DOHH2 (cell line): ENCODE measurements around the gene CHP1.

ENCODE experiments used
- H3F3A ChIP-seq: fragments of 200-600 bp; sonication (generic), shearing (Covaris generic); 2 replicates; pipeline ENCODE4 v1.6.0; 2016; ENCODE audit warnings: antibody characterized with exemption, mild to moderate bottlenecking; ENCODE audit not compliant: control insufficient read depth, insufficient read depth
- H3K27ac ChIP-seq: fragments of 200-600 bp; sonication (generic); 2 replicates; pipeline ENCODE4 v1.5.1; 2014; ENCODE audit warnings: low read depth, mild to moderate bottlenecking, low read length, moderate library complexity
- H3K27me3 ChIP-seq: fragments of 200-600 bp; sonication (generic); 2 replicates; pipeline ENCODE4 v1.6.1; 2014; ENCODE audit warnings: mild to moderate bottlenecking, low read length, mixed read lengths; ENCODE audit not compliant: control insufficient read depth
- H3K36me3 ChIP-seq: fragments of 200-600 bp; sonication (generic); 2 replicates; pipeline ENCODE4 v1.6.1; 2014; ENCODE audit warnings: mild to moderate bottlenecking, low read length, moderate library complexity, mixed read lengths; ENCODE audit not compliant: control insufficient read depth
- H3K4me1 ChIP-seq: fragments of 200-600 bp; sonication (generic); 2 replicates; pipeline ENCODE4 v1.6.1; 2014; ENCODE audit warnings: mild to moderate bottlenecking, low read length, mixed read lengths; ENCODE audit not compliant: control insufficient read depth
- H3K4me2 ChIP-seq: fragments of 200-600 bp; sonication (generic); 2 replicates; pipeline ENCODE4 v1.6.0; 2014; ENCODE audit warnings: mild to moderate bottlenecking, low read length, moderate library complexity
- H3K4me3 ChIP-seq: fragments of 200-600 bp; sonication (generic); 2 replicates; pipeline ENCODE4 v1.5.1; 2014; ENCODE audit warnings: mild to moderate bottlenecking, low read length, mixed read lengths
- H3K79me2 ChIP-seq: fragments of 200-600 bp; sonication (generic); 2 replicates; pipeline ENCODE4 v1.6.1; 2014; ENCODE audit warnings: mild to moderate bottlenecking, low read length, mixed read lengths; ENCODE audit not compliant: control insufficient read depth
- H3K9me2 ChIP-seq: fragments of 200-600 bp; sonication (generic); replicated peaks from 2 replicates; pipeline ENCODE4 v1.6.1; 2014; ENCODE audit warnings: mild to moderate bottlenecking, low read length, mixed read lengths; ENCODE audit not compliant: control insufficient read depth
- H3K9me3 ChIP-seq: fragments of 200-600 bp; sonication (generic); 2 replicates; pipeline ENCODE4 v1.6.1; 2014; ENCODE audit warnings: antibody characterized with exemption, low read length, mixed read lengths; ENCODE audit not compliant: control insufficient read depth, insufficient read depth
- H4K20me1 ChIP-seq: fragments of 200-600 bp; sonication (generic); 2 replicates; pipeline ENCODE4 v1.6.0; 2014; ENCODE audit warnings: low read depth, mild to moderate bottlenecking, antibody characterized with exemption, low read length, moderate library complexity; ENCODE audit not compliant: control insufficient read depth, insufficient read depth
- EZH2phosphoT487 ChIP-seq: fragments of 200-600 bp; sonication (generic); IDR thresholded peaks from 2 replicates; pipeline ENCODE4 v1.6.1; 2017; ENCODE audit warnings: borderline replicate concordance, mild to moderate bottlenecking, antibody characterized with exemption, low read length, moderate library complexity, mixed read lengths
- TF ChIP-seq, protein P1 (sequence below): fragments of 200-600 bp; sonication (generic); IDR thresholded peaks from one replicate; pipeline ENCODE4 v1.5.1; 2014; ENCODE audit warnings: antibody characterized with exemption, mild to moderate bottlenecking, low read depth, low read length; ENCODE audit not compliant: poor library complexity, severe bottlenecking

CHP1 gene

DNA sequence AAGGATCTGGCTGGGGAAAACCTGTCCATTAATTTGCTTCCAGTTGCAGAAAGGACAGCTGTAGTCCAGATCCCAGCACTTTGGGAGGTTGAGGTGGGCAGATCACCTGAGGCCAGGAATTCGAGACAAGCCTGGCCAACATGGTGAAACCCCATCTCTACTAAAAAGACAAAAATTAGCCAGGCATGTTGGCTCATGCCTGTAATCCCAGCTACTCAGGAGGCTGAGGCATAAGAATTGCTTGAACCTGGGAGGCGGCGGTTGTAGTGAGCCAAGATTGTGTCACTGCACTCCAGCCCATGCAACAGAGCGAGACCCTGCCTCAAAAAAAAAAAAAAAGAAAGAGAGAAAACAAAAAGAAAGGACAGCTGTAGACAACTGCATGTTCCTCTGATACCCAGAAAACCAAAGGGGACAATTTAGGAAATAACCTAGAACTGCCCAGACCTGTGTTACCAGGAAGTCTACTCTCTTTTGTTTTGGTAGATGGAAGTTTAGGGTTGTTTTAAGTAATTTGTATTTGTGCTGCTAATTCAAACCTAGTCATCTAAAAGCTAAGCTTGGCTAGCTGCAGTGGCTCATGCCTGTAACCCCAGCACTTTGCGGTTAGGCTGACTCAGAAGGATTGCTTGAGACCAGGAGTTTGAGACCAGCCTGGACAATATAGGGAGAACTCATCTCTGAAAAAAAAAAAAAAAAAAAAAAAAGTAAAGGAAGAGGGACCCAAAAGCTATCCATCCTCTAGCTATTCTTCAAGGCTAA is 23.2 kb upstream of the CHP1 start:
- Histone ChIP-seq H3K36me3 (no peaks in the 10 kb centered on the region), H3K9me2 (no peaks in the 10 kb centered on the region), H3K79me2 (no peaks in the 10 kb centered on the region), H3K27me3 (peaks cover 7% of the 10 kb centered on the region; the same call in 1 of the 2 replicates), H3K4me3 (no peak overlapping the region), H4K20me1 (no peaks in the 10 kb centered on the region), H3F3A (no peaks in the 10 kb centered on the region), H3K9me3 (no peaks in the 10 kb centered on the region), H3K4me1 (no peaks in the 10 kb centered on the region), H3K27ac (no peak overlapping the region), H3K4me2 (no peak overlapping the region)
- TF ChIP-seq EZH2phosphoT487: no peak
- TF ChIP-seq, protein P1, sequence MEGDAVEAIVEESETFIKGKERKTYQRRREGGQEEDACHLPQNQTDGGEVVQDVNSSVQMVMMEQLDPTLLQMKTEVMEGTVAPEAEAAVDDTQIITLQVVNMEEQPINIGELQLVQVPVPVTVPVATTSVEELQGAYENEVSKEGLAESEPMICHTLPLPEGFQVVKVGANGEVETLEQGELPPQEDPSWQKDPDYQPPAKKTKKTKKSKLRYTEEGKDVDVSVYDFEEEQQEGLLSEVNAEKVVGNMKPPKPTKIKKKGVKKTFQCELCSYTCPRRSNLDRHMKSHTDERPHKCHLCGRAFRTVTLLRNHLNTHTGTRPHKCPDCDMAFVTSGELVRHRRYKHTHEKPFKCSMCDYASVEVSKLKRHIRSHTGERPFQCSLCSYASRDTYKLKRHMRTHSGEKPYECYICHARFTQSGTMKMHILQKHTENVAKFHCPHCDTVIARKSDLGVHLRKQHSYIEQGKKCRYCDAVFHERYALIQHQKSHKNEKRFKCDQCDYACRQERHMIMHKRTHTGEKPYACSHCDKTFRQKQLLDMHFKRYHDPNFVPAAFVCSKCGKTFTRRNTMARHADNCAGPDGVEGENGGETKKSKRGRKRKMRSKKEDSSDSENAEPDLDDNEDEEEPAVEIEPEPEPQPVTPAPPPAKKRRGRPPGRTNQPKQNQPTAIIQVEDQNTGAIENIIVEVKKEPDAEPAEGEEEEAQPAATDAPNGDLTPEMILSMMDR: no peak

DNA sequence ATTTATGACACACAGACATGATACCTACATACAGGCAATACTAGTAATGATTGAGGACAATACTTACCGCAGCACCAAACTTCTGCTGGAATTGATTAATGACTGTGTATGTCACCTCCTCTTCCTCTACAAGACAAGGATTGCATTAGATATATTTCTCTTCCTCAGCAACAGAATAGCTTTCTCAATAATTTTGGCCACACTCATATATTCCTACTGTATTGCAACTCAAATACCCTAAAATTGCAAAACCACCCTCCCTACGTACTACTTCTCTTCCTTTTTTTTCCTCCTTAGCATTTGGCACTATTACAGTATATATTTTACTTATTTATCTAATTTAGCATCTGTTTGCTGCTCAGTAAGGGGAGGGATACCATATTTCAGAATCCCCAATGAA is 15.4 kb upstream of the CHP1 start:
- Histone ChIP-seq H3F3A (no peaks in the 10 kb centered on the region), H3K9me2 (no peaks in the 10 kb centered on the region), H3K27ac (no peak overlapping the region), H3K4me1 (no peaks in the 10 kb centered on the region), H3K4me3 (no peak overlapping the region), H3K4me2 (no peak overlapping the region), H3K36me3 (no peaks in the 10 kb centered on the region), H4K20me1 (no peaks in the 10 kb centered on the region), H3K79me2 (no peaks in the 10 kb centered on the region), H3K27me3 (peaks cover 36% of the 10 kb centered on the region), H3K9me3 (no peaks in the 10 kb centered on the region)
- TF ChIP-seq EZH2phosphoT487: no peak
- TF ChIP-seq, protein P1: no peak

DNA sequence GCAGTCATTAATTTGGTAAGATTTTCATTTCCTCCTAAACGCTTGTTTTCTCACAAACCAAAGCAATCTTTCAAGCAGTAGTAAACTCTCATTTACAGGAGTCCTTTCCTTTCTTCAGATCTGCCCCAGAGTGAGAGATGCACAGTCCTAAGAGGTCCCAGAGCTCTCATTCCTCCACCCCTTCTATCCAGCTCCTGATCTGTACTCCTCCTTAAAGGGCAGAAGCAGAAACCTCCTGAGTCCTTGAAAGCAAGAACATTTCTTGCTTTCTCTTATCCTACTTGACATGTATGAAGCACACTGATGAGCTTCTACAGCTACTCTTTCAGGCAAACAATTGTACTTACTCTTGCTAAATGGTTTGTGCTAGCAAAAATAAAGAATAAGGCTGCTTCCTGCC is 12.2 kb upstream of the CHP1 start:
- Histone ChIP-seq H3F3A (no peaks in the 10 kb centered on the region), H3K27ac (no peak overlapping the region), H3K27me3 (peaks cover 36% of the 10 kb centered on the region), H3K36me3 (no peaks in the 10 kb centered on the region), H3K4me2 (no peak overlapping the region), H3K4me3 (no peak overlapping the region), H3K79me2 (no peaks in the 10 kb centered on the region), H4K20me1 (no peaks in the 10 kb centered on the region), H3K9me2 (no peaks in the 10 kb centered on the region), H3K9me3 (no peaks in the 10 kb centered on the region), H3K4me1 (no peaks in the 10 kb centered on the region)
- TF ChIP-seq, protein P1: no peak
- TF ChIP-seq EZH2phosphoT487: no peak
